Hematopoietic multipotent progenitor cell treated with erythropoietin and hydrocortisone succinate and interleukin-3 and kit ligand, for 8 days (in vitro differentiated cells): ENCODE measurements around the gene AGBL3.

Source experiments
- DNase-seq: peaks from one replicate; pipeline ENCODE4 v3.0.0-alpha.2; 2015

The AGBL3 gene

GRCh38 chr7:134986363-134987251 lies at the start of gene AGBL3:
AGBL3 (plus strand) TSS chr7:134986508; CDS start chr7:134987934, 1,426 bp downstream.
- DNase-seq = peak; percentile 95

- no peak for DNase-seq
These were observed 49.3 kb upstream of the AGBL3 start for GRCh38 chr7:134936893-134937510.

- no peak for DNase-seq
These were observed 48.2 kb upstream of the AGBL3 start for GRCh38 chr7:134938141-134938540.

- DNase-seq = no peak
These were observed 47.2 kb upstream of the AGBL3 start for GRCh38 chr7:134939136-134939535.

GRCh38 chr7:134940729-134941128 lies 45.6 kb upstream of the AGBL3 start:
- no peak for DNase-seq

GRCh38 chr7:134941185-134941900 lies 45.0 kb upstream of the AGBL3 start:
- no peak for DNase-seq

GRCh38 chr7:134941952-134942351 lies 44.4 kb upstream of the AGBL3 start:
- DNase-seq = no peak

- no peak for DNase-seq
These were observed 43.4 kb upstream of the AGBL3 start for GRCh38 chr7:134942690-134943466.

GRCh38 chr7:134943785-134944400 lies 42.4 kb upstream of the AGBL3 start:
- DNase-seq = peak; percentile 48

GRCh38 chr7:134945691-134946090 lies 40.6 kb upstream of the AGBL3 start:
- no peak for DNase-seq

GRCh38 chr7:134946260-134946659 lies 40.0 kb upstream of the AGBL3 start:
- DNase-seq = no peak

GRCh38 chr7:134947329-134947728 lies 39.0 kb upstream of the AGBL3 start:
- no peak for DNase-seq

- no peak for DNase-seq
These were observed 38.5 kb upstream of the AGBL3 start for GRCh38 chr7:134947831-134948230.

GRCh38 chr7:134948246-134948645 lies 38.1 kb upstream of the AGBL3 start:
- no peak for DNase-seq

GRCh38 chr7:134948736-134949135 lies 37.6 kb upstream of the AGBL3 start:
- DNase-seq = no peak

- DNase-seq = no peak
These were observed 37.1 kb upstream of the AGBL3 start for GRCh38 chr7:134949171-134949570.

- DNase-seq = peak; percentile 50
These were observed 31.9 kb upstream of the AGBL3 start for GRCh38 chr7:134954197-134955082.

- no peak for DNase-seq
These were observed 29.3 kb upstream of the AGBL3 start for GRCh38 chr7:134957005-134957404.

GRCh38 chr7:134959810-134960209 lies 26.5 kb upstream of the AGBL3 start:
- no peak for DNase-seq

GRCh38 chr7:134962270-134962780 lies 24.0 kb upstream of the AGBL3 start:
- no peak for DNase-seq

- DNase-seq = no peak
These were observed 23.3 kb upstream of the AGBL3 start for GRCh38 chr7:134963036-134963435.
